HG02852 (cell line): ENCODE measurements around the gene MCF2L.

ENCODE experiments used
- ATAC-seq: cut with Tn5 transposase; IDR thresholded peaks from one replicate; pipeline ENCODE4 v1.9.1; 2021; ENCODE audit warnings: mild to moderate bottlenecking, moderate library complexity; ENCODE audit not compliant: unreplicated experiment

Gene MCF2L

DNA sequence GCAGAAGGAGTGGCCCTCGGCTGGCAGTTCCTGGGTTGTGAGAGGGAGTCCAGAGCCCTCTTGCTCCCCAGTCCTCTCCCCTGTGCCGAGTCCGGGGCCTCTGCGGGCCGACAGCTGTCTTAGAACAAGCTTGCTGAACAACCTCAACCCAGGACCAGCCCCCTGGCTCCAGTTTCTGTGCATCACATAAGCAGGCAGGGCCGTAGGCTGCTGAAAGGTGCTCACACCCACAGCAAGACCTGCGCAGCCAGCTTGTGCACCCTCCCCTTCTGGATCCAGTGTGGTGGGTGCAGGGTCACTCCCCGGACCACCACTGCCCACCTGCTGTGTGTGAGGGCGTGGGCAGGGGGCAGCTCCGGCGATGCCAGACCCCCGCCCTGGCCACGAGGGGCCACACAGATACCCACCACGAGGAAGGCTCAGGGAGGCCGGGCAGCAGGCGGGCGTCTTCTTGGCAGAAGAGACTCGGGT lies 111.4 kb downstream of the MCF2L start:
- no peak for ATAC-seq

DNA sequence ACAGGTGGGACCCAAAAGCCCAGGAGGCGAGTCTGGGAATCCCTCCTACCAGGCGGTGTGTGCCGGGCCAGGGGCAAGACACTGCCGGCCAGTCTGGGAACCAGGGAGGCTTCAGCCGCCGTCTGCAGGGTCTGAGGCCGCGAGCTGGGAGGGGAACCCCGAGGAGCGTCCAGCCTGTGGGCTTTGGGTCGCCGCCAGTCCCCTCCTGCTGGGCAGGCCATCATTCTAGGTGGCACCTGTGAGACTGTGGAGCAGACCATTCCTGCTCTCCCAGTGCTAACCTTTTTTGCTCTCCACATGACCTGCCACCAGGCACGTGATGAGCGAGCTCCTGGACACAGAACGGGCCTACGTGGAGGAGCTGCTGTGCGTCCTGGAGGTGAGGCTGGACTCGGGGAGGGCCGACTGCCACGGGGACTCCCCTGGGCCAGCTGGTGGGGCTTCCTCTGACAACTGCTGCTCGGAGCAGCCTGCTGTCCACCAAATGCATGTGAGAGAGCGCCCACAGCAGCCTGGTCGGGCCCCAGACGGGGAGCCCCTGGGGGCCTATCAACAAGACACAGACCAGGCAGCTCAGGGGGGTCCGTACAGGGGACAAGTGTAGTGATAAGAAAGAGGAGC lies 112.0 kb downstream of the MCF2L start:
- ATAC-seq = no peak

DNA sequence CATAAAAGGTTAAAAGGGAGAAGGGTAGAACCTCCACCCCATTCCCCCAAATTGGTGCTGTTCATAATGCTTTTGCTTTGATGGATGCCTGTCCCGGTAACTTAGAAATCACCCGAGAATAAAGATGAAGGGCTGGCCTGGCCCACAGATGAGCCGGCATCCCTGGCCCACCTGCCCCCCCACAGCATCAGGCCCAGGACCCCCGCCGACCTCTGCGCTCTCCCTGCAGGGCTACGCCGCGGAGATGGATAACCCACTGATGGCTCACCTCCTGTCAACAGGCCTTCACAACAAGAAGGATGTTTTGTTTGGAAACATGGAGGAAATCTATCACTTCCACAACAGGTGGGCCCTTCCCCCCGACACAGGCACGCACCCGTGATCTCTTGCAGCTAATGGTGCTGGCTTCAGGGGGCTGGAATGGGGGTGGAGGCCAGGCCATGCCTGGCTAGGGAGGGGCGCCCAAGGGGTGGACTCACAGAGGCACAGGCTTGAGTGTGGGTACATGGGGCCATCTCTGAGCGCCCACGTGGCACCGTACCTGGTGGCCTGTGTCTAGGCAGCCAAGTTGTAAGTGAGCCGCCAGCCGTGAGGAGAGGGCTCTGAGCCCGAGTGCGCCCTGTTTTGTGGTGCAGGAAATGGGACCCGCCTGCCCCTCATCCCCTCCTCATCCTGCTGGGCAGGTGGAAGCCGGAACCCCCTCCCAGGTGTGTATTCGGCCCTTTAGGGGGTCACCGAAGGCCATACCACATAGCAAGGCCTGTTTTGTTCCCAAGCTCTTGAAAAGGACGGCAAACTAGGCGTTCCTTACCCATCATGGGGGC lies 113.4 kb downstream of the MCF2L start:
- no peak for ATAC-seq

DNA sequence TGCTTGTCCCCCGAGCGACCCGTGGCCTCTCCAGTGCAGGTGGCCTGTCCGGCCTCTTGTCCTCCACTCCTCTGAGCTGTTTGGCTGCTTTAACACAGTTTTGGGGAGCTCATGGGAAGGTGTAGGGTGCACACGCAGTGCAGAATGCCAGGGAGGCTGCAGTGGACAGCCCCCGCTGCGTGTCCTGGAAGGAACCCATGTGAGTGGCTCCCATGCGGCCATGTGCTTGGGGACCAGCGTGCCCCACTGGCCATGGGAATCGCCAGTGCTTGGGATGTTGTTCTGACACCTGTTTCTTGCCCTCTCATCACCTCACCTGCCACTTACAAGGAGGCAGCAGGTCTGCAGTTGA lies 114.0 kb downstream of the MCF2L start:
- ATAC-seq = no peak

DNA sequence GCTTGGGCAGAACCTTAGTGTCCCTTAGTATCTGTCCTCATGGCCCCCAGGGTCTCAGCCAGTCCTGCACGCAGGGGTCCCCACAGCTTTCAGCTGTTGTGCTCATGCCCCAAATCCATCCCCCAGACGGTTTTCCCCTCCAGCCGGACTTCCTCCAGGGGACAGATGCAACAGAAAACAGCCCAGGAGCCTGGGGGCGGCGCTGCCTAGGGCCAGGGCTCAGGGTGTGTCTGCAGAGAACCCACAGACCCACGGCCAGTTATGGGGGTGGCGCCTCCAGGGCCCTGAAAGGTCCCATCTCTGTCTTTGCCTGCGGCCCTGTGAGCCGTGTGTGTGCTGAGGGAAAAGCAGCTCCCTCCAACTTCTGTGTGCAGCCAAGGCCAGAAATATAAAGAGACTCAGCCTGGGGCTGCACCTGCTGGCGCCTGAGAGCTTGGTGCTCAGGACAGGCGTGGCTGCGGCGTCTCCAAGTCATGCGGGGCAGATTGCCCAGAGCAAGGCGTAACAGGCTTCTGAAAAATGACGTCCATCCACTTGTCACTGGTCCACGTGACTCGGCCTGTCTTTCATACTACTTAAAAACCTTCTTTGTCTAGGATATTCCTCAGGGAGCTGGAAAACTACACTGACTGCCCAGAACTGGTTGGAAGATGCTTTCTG lies 114.5 kb downstream of the MCF2L start:
- ATAC-seq = no peak

DNA sequence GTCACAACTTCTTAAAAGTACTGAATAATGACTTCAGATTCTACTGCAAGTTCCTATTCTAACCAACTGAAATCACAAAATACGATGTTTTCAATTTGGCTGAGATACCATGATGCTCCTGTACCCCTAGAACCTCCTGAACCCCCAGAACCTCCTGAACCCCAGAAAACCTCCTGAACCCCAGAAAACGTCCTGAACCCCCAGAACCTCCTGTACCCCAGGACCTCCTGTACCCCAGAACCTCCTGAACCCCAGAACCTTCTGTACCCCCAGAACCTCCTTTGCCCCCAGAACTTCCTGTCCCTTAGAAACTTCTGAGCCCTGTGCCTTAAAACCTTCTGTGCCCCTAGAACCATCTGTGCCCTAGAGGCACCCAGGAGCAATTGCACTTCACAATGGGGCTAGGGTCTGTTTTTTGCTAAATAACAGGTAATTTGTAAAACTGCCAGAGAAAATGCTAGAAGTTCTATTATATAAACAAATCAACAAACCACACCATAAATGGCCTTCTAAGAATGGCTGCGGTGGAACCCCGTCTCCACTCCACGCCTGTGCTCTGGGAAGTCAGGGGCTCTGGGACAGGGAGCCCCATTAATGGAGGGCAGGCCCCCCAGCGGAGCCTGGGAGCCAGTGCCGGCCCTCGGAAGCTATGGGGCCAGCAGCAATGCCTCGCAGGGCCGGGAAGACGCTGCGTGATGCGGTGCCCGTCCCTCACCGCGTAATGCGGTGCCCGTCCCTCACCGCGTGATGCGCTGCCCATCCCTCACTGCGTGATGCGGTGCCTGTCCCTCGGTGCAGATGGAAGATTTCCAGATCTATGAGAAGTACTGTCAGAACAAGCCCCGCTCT lies 115.3 kb downstream of the MCF2L start:
- no peak for ATAC-seq

DNA sequence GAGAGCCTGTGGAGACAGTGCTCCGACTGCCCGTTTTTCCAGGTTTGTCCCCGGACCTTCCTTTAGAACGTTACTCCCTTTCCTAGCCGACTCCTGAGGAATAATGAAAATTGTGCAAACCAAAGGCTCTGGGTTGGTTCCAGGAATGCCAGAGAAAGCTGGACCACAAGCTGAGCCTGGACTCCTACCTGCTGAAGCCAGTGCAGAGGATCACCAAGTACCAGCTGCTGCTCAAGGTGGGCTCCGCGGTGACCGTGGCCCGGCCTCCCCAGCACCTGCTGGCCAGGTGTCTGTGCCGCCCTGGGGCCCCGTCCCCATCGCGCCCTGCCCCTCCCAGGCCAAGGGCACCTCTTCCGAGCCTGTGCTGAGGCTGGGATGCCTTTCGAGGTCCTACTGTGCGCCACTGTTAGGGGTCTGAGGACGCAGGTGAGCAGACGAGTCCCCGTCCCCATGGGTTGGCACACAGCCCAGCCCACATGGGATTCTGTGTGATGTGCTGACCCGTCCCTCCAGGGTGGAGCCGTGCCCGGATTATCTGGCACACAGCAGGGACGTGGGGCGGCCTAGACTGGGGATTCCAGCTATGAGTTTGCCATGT lies 116.0 kb downstream of the MCF2L start:
- no peak for ATAC-seq

DNA sequence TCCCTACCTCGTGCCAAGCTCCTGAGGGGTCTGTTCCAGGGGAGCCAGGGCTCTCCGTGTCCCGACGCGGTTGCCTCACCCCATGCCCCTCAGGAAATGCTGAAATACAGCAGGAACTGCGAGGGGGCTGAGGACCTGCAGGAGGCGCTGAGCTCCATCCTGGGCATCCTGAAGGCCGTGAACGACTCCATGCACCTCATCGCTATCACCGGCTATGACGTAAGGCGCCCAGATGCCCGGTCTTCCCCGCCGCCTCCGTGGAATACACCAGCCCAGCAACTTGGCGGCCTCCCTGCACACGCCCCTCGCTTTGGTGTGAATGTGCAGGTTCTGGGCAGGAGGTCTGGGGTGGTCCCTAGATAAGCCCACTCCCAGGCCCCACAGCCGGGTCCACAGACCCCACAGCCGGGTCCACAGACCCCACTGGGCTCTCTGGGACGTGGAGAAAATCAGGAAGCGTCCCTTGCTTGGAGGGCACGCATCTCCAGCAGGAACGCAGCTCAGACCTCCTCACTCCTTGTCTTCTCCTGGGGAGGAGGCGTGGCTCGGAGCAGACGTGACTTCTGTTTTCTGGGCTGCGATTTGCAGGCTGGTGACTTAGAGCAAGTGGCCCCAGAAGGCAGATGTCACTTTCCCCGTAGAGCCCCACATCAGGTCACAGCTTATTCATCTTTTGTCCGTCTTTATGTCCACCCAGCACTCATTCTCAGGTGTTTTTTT lies 117.2 kb downstream of the MCF2L start:
- ATAC-seq = no peak

DNA sequence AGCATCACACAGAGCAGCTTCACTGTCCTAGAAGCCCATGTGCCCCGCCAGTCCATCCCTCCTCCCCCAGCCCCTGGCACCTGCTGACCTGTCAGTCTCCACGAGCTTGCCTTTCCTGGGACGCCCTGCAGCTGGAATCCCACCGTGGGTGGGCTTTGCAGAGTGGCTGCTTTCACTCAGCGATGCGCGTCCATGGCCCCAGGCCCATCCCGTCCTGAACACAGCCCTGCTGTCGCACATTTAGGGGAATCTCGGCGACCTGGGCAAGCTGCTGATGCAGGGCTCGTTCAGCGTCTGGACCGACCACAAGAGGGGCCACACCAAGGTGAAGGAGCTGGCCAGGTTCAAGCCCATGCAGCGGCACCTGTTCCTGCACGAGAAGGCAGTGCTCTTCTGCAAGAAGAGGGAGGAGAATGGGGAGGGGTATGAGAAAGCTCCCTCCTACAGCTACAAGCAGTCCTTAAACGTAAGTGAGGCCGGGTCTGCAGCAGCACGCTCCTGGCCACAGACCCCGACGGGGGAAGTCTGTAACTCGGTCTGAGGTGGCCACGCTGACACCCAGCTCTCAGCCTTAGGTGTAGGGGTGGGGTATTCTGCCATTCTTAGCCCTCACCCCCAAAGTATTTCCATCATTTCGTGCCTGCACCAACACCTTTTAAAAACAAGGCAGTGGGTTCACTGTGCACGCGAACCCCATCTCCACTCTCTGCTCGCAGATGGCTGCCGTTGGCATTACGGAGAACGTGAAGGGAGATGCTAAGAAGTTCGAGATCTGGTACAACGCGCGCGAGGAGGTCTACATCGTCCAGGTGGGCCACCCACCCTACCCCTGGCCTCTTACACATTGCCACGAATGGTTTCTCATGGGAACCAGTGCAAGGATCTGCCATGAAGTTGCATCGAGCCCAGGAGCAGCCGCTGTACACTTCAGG lies 118.2 kb downstream of the MCF2L start:
- no peak for ATAC-seq

DNA sequence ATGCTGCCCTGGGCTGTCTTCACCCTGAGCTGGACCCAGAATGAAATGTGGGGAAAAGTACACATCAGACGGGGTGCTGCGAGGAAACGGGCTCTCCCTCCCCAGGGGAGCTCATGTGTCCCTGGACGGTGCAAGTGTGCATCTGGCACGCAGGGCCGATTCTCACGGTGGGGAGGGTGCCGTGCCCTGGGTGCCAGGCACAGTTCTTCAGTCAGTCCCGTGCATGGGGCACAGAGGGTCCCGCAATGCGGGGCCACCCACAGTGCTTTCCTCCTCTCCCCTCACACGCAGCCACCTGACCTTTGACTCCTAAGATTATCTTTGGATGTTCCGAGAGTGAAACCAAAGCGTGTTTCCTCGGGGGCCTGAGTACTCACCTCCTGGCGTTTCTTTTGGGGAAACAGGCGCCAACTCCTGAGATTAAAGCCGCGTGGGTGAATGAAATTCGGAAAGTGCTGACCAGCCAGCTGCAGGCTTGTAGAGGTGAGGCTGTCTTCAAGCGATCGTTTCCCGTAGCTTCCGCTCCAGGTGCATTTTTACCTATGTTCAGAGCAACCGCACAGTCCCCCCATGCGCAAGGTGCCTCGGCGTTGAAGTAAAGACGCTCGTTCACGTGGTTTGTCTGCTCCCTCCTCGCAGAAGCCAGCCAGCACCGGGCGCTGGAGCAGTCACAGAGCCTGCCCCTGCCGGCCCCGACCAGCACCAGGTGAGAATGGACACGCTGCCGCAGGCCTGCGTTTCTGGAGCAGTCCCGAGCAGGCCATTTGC lies 119.1 kb downstream of the MCF2L start:
- ATAC-seq = no peak

DNA sequence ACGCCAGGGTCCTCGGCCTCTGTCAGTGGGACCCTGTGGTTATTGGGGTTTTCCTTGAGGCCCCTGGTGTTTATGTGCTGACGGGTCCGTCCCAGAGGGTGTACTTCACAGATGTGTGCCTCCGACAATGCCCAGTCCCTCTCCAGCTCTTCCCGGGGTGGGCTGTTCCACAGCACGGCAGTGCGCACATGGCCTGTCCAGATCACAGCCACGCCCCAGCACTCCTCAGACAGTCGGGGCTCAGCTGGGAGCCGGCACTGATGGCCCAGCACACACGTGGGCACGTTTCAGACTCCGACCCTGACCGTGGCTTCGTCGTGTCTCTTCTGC lies 119.6 kb downstream of the MCF2L start:
- no peak for ATAC-seq

DNA sequence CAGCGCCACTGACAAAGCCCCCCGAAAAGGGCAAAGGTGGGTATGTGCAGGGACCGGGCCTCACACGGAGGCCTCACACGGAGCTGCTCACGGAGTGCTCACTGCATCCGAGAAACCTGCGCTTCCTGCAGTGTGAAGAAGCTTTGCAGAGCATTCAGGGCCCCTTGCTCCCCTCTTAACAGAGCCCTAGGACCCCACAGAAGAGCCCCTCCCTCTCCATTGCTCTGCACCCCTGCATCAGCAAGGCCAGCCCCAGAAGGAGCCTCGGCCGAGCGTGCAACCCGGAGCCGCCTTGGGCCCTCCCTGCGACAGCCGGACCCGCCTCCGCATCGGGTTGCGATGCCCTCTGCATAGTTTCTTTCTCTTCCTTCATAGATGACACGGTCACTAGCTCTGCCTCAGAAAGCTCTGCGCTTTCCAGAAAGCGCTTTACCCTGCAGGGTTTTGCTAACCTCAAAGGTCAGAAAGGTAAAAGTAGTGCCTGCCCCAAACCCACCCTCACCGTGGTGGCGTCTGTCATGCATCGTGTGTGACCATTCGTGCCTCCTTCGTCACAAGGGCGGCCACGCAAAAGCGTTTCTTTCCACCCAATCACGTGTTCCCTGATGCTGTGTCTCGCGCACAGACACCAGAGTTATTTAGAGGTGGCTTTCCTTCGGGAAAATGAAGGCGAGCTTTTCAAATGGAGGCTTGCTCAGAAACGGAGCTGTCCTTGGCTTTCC lies 120.8 kb downstream of the MCF2L start:
- no peak for ATAC-seq

DNA sequence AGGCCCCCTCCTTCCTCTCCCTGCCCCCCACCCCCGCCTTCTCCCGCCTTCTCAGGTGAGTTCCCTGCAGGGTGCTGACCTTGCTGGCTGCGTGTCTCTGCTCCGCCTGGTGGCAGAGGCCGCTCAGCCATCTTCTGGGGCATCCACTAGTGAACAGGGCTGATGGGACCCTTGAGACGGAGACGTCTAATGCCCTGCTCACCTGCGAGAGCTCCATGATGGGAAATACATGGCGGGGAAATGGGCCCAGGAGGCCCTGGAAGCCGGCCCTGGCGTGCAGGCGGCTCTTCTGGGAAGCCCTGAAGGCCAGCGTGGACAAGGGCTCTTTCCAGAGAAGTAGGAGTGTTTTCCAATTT lies 121.4 kb downstream of the MCF2L start:
- no peak for ATAC-seq

DNA sequence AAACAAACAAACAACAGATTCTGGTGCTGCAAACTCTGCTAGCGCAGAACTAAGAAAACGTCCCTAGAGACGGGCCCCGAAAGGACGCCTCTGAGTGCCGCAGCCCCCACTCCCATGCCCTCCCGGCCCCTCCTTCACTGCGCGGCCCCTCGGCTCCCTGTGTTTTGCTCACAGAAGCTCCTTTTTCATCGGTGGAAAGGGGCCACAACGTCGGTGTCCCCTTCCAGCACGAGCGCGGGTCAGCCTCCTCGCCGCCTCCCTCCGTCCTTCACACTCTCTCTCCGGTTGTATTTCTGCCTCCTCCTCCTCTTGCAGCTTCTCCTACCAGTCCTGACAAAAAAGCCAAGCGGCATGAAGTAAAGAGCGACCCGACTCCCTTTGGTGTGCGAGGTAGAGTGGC lies 121.8 kb downstream of the MCF2L start:
- ATAC-seq = no peak

DNA sequence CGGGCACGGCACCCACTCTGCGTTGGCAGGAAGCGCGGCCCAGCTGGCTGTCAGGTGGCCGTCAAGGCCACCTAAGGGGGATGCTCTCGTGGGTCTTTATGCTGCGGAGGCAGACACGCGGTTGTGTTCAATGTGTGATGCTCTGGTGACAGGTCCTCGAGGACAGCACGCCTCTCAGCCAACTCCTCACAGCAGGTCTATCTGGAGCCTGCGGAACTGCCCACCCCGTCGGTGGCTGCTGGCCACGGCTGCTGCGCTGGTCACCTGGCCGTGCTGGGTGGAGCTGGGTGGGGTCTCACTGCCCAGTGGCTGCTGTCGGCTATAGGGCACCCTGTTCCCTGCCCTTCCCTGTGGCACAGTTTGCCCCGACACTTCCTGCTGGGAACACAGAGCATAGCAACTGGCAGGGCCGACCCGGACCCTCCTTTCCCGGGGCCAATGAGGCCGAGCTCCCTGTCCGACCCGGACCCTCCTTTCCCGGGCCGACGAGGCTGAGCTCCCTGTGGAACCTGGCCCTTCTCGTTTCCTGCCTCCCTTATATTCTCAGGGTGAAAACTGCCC lies 122.3 kb downstream of the MCF2L start:
- no peak for ATAC-seq

DNA sequence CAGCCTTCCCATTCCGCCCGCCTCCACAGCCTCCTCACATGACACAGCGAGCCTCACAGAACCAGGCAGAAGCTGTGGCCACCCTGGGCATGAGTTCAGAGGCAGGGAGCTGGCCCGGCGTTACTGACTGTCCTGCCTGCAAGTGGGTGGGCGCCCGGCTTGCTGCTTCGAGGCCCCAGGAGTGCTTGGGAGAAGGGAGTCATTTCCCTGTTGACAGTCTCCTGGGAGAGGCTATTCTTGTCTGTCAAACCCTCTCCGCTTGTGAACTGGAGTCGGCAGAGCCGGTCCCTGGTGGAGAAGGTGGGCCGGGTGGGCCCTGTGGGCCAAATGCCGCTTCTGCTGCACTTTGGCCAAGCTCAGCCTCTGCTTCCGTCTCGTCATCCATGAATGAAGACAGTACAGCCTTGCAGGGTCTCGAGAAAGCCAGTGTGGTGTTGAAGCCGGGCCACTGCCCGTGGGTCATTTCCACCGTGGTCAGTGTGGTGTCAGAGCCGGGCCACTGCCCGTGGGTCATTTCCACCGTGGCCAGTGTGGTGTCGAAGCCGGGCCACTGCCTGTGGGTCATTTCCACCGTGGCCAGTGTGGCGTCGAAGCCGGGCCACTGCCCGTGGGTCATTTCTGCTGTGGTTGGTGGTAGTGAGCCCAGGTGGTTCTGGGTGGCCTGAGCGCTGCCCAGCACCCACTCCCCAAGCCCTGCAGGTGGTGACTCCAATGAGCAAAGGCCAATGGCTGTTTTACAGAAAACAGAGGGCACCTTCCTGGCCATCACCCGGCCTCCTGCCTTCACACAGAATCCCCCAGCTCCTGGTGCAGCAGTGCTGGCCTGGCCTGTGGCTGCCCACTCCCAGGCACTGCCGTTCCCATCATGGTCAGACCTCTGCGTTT lies 123.1 kb downstream of the MCF2L start:
- no peak for ATAC-seq
